Loucy (cell line): Measurements from ENCODE around the gene FBXW8.

Experiments
- CTCF ChIP-seq: fragments of 200-600 bp; sonication (generic); conservative IDR thresholded peaks from 2 replicates; pipeline ENCODE4 v1.5.1; 2014; ENCODE audit warnings: mild to moderate bottlenecking, antibody characterized with exemption, low read length
- EZH2phosphoT487 ChIP-seq: fragments of 200-600 bp; IDR thresholded peaks from 2 replicates; pipeline ENCODE4 v1.6.1; 2018; ENCODE audit warnings: antibody characterized with exemption, mild to moderate bottlenecking, moderate library complexity, borderline replicate concordance

GRCh38 chr12:117031843-117032592, 121.3 kb downstream of the FBXW8 start:
- TF ChIP-seq CTCF (no peak), EZH2phosphoT487 (no peak)
